Lower leg skin (tissue), 3 donors: Measurements from ENCODE around the gene PEX14.

Experiments
- CTCF ChIP-seq, 3 donors: fragments of 450-650 bp; IDR thresholded peaks; one replicate each; pipeline ENCODE4 v1.5.1; 2016; ENCODE audit warnings: antibody characterized with exemption in 3 of 3, mild to moderate bottlenecking in 3 of 3, moderate library complexity in 2 of 3
- POLR2A ChIP-seq, 2 donors: fragments of 450-650 bp; IDR thresholded peaks; one replicate each; pipeline ENCODE4 v1.6.1; 2016 to 2017; ENCODE audit warnings: antibody characterized with exemption in 2 of 2, mild to moderate bottlenecking in 1 of 2, moderate library complexity in 1 of 2

GRCh38 chr1:10602936-10603335 lies 128.2 kb downstream of the PEX14 start:
- TF ChIP-seq CTCF (IDR thresholded peaks at IDR 0.05) (no peak), POLR2A (IDR thresholded peaks at IDR 0.05) (no peak)
